Skeletal muscle tissue (tissue), 4 donors: ENCODE data around the gene CEP112. TPM values are rescaled to one million over a fixed set of nuclear protein-coding genes. Genes with fewer than 3 reads are reported as not detected.

Experiments used
- H3K27ac ChIP-seq: one replicate; pipeline ENCODE4 v1.7.0; 2013; ENCODE audit warnings: mild to moderate bottlenecking, low read depth, low read length, inconsistent platforms
- H3K27me3 ChIP-seq, 3 donors: one replicate each; pipeline ENCODE4 v1.7.0; 2013; ENCODE audit warnings: low read length in 3 of 3; ENCODE audit not compliant: control insufficient read depth in 3 of 3, insufficient read depth in 3 of 3
- H3K36me3 ChIP-seq, 3 donors: one replicate each; pipeline ENCODE4 v1.7.0; 2013; ENCODE audit warnings: low read length in 3 of 3; ENCODE audit not compliant: control insufficient read depth in 3 of 3, insufficient read depth in 3 of 3
- H3K4me1 ChIP-seq, 3 donors: one replicate each; pipeline ENCODE4 v1.7.0; 2013; ENCODE audit warnings: low read length in 3 of 3, mild to moderate bottlenecking in 3 of 3; ENCODE audit not compliant: control insufficient read depth in 3 of 3, insufficient read depth in 3 of 3
- H3K4me3 ChIP-seq, 3 donors: one replicate each; pipeline ENCODE4 v1.7.0; 2013; ENCODE audit warnings: low read length in 3 of 3
- H3K9ac ChIP-seq, 3 donors: one replicate each; pipeline ENCODE4 v1.7.0; 2013; ENCODE audit warnings: low read length in 3 of 3, mild to moderate bottlenecking in 3 of 3, moderate library complexity in 2 of 3, low read depth in 1 of 3
- H3K9me3 ChIP-seq, 3 donors: one replicate each; pipeline ENCODE4 v1.7.0; 2013; ENCODE audit warnings: low read length in 3 of 3; ENCODE audit not compliant: control insufficient read depth in 3 of 3
- total RNA-seq: library from RNA; depleted of rRNA; stranded (reverse); fragments of >200 nt; gene quantifications from one replicate; pipeline ENCODE4 v1.2.3, GENCODE V29; 2014
- donor health status: Osteomylitis.

CEP112 gene
- total RNA-seq, 1 donor from 2014 or later: 16.2 TPM

DNA sequence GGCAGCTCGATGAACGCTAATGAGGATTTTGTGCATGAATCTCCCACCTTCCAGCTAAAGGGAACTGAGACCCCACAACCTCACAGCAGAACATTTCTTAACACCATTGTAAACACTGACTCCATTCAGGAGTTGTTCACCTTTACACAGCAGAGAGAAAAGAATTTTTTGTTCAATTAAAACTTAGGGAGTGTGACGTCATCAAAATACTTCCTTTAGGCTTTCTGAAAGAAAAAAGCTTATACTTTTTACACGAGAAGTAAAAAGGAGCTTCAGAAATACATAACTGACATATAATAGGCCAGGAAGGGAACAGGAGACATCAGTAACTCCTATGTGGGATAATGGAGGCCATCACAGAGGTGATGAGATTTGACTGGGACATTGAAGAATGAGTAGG, 532.4 kb downstream of the CEP112 start:
- Histone ChIP-seq H3K4me1 (no peaks in the 10 kb centered on the region), H3K9me3 (no peaks in the 10 kb centered on the region)

DNA sequence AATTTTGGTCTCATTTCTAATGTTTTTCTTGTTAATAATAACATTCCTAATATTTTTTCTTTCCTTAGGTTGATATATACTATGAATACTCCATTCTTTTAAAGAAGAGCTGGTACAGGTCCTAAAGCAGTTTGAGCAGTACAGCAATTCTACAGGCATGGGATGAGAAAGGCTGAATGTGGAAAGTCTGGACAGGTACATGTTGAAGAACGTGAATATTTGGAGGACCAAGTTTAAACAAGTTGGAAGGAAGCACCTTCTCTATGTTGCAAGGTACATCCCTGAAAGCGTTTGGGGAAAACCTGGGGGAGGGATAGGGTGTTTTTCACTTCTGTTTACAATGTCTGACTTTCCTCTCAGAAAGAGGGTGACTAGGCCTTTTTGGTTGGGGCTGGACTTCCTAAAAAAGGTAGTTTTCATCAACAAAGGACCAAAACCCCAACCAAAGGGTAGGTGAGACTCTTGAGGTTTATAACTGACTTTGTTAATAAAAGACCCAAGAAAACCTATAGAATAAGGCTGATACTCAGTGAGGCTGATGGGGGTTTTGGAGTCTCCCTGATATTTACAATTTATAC, 534.6 kb downstream of the CEP112 start:
- no peak overlapping the region for H3K4me3 ChIP-seq
- no peaks in the 10 kb centered on the region for H3K4me1 ChIP-seq
- H3K9me3 ChIP-seq: no peaks in the 10 kb centered on the region
- H3K9ac ChIP-seq: no peak overlapping the region
- no peak overlapping the region for H3K27ac ChIP-seq
- no peaks in the 10 kb centered on the region for H3K27me3 ChIP-seq
- no peaks in the 10 kb centered on the region for H3K36me3 ChIP-seq

More for the DNA sequence above, 532.4 kb downstream of the CEP112 start:
- Histone ChIP-seq H3K9ac (no peak overlapping the region), H3K27me3 (no peaks in the 10 kb centered on the region), H3K36me3 (no peaks in the 10 kb centered on the region), H3K4me3 (no peak overlapping the region), H3K27ac (no peak overlapping the region)

DNA sequence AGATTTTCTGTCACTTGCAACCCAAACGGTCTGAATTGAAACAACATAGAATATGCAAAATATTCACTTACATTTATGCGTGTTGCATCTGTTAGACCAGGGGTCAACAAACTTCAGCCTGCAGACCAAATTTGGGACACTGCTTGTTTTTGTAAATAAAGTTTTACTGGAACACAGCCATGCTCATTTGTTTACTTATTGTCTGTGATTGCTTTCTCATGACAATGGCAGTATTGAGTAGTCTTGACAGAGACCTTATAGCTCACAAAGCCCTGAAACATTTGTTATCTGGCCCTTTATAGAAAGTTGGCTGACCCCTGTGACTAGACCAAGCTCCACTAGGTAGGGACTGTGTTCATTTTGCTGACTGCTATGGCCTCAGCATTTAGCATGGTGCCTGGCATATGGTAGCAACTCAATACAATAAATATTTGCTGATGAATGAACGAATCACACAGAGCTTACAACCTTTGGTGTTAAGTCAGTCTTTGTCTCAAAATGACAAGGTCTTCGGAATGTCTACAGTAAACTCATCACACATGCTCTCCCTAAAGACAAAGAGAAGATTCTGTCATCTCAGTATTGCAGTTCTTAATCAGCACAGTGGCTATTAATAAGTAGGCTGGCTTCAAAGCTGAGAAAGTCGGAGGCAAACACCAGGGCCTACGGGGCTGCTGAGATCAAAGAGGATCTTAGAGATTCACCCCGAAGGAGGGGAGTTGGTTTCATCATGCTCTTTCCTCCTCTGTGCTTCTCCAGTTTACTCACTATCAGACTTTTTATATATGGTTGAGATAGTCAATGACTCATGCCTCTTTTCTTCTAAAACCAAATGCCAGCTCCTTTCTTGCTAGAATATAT, 535.3 kb downstream of the CEP112 start:
- H3K36me3 ChIP-seq: no peaks in the 10 kb centered on the region
- no peak overlapping the region for H3K27ac ChIP-seq
- H3K27me3 ChIP-seq: no peaks in the 10 kb centered on the region
- no peaks in the 10 kb centered on the region for H3K4me1 ChIP-seq
- no peaks in the 10 kb centered on the region for H3K9me3 ChIP-seq
- H3K4me3 ChIP-seq: no peak overlapping the region
- H3K9ac ChIP-seq: no peak overlapping the region

DNA sequence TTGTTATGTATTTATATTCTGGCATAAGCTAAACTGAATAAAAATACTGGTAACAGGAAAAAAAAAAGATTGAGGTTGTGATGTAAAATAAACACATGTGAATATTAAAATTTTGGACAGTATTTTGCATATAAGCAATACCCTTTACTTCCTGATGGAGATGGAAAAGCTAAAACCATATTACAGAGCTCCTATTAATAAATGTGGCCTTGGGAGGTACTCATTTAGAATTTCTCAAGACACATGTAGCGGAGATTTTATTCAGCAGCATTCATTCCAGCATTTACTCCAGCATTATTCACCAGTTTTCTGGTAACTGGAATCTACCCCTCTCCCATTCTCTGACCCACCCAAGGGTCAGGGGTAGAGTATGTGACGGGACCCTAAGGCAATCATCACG, 536.2 kb downstream of the CEP112 start:
- Histone ChIP-seq H3K36me3 (no peaks in the 10 kb centered on the region), H3K4me1 (no peaks in the 10 kb centered on the region), H3K9ac (no peak overlapping the region), H3K27me3 (no peaks in the 10 kb centered on the region), H3K4me3 (no peak overlapping the region), H3K27ac (no peak overlapping the region), H3K9me3 (no peaks in the 10 kb centered on the region)

DNA sequence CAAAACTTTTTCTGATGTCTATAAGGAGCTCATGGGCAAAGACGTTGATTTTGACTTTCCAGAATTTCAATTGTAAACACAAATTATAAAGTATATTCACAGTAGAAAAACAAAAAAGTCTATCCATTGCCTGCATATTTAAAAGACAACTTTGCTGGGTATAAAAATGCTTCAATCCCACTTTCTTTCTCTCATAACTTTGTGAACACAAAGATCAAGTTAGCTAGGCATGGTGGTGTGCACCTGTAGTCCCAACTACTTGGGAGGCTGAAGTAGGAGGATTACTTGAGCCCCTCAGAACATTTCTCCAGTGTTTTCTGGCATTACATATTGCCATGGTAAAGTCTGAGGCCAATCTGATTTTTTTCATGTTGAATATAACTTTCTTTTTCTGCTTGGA, 547.4 kb downstream of the CEP112 start:
- Histone ChIP-seq H3K4me3 (no peak overlapping the region), H3K27ac (no peak overlapping the region), H3K4me1 (no peaks in the 10 kb centered on the region), H3K36me3 (no peaks in the 10 kb centered on the region), H3K27me3 (no peaks in the 10 kb centered on the region), H3K9ac (no peak overlapping the region), H3K9me3 (peaks cover 0 to 4% (median 3%) of the 10 kb centered on the region in 3 donors)

DNA sequence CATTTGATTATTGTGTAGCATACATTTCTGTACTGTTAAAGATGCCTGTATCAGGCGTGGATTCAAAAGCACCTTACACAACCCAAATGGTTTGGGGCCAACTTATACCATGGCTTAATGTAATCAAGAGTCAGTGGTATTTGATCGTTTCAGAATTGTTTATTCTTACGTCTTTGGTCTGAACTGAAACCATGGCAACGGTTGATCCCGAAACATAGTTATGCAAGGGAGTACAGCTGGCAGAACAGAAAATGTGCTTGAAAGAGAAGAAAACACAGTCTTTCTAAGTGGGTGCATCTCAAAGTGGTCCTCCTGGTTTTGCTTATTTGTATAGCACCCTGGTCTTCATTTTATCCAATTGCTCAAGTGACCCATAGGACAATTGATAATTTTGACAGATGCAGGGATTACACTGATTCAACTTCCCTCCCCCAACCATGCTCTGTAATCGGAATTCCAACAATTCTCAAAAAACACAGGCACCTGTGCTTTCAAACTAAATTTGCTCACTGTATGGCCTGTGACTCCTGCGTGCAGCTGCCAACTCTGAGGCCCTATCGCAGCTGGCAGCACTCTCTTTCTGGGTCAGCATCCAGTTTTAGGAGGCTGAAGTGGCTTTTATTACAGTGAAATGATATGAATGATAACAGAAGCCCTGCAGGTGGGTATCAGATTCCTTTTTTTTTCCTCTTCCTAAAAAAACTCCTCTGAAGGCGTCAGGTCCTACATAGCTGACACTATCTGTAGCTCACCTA, 553.5 kb downstream of the CEP112 start:
- no peaks in the 10 kb centered on the region for H3K9me3 ChIP-seq
- no peak overlapping the region for H3K27ac ChIP-seq
- peaks cover 0 to 10% (median 0%) of the 10 kb centered on the region in 3 donors for H3K4me1 ChIP-seq
- H3K4me3 ChIP-seq: no peak overlapping the region
- no peaks in the 10 kb centered on the region for H3K27me3 ChIP-seq
- H3K36me3 ChIP-seq: no peaks in the 10 kb centered on the region
- H3K9ac ChIP-seq: no peak overlapping the region

DNA sequence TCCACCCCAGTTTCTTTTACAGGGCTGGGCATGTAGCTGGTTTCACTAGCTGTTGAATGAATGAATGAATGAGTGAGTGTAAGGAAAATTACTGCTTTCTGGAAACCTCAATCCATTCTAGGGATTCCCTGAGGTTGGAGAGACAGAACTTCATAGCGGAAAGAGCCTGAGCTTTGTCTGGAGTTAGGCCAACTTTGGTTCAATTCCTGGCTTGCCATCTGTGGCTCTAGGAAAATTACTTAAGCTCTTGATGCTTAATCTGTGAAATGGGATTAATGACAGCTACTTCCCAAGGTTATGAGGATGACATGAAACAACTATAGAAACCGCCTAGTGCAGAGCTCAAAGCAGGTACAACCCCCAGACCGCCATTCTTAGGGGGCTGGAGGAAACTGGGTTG, 554.1 kb downstream of the CEP112 start:
- Histone ChIP-seq H3K9me3 (no peaks in the 10 kb centered on the region), H3K27ac (no peak overlapping the region), H3K4me3 (no peak overlapping the region), H3K36me3 (no peaks in the 10 kb centered on the region), H3K27me3 (no peaks in the 10 kb centered on the region), H3K9ac (no peak overlapping the region), H3K4me1 (peaks cover 0 to 10% (median 0%) of the 10 kb centered on the region in 3 donors)

DNA sequence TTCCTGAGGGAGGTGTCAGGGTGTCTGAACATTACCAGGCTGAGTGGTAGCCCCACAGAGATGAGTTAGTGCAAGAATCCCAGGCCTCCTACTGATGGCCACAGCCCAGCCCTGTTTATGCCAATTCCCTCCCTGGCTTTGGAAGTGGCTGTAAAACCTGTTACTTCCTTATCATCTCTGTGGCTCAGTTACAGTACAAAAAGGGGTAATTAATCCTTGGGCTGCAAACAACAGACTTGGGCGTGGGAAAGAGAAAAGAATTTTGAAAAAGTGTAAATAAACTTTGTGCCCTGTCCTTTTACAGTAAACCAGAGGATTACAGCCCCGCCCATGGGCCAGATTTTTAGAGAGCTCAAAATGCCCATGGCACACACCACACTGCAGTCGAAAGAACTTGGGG, 557.4 kb downstream of the CEP112 start:
- Histone ChIP-seq H3K9me3 (no peaks in the 10 kb centered on the region), H3K27me3 (no peaks in the 10 kb centered on the region), H3K36me3 (peaks cover 0 to 2% (median 0%) of the 10 kb centered on the region in 3 donors), H3K9ac (no peak overlapping the region), H3K4me1 (peaks cover 0 to 10% (median 0%) of the 10 kb centered on the region in 3 donors), H3K27ac (no peak overlapping the region), H3K4me3 (no peak overlapping the region)

DNA sequence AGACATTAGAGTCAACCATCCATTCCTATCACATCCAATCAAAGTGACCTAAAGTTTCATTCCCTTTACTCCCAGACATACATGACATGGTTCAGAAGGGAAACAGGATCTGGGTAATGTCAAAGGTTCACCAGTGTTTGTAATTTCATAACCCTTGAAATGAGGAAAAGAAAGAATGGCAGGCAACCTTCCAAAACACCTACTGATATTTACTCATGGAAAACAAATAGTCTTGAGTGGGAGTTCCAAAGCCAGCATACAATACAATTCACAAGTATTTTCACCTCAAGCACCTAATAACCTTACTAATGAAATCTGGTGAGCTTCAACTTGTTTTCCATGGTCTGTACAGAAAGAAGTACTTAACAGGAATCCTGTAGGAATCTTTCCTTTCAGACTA, 557.9 kb downstream of the CEP112 start:
- Histone ChIP-seq H3K36me3 (peaks cover 0 to 2% (median 0%) of the 10 kb centered on the region in 3 donors), H3K27me3 (no peaks in the 10 kb centered on the region), H3K9ac (no peak overlapping the region), H3K4me3 (no peak overlapping the region), H3K27ac (no peak overlapping the region), H3K4me1 (peaks cover 0 to 10% (median 0%) of the 10 kb centered on the region in 3 donors), H3K9me3 (no peaks in the 10 kb centered on the region)
